ENCODE data around the gene CCDC14. TPM values are rescaled to one million over a fixed set of nuclear protein-coding genes. Genes with fewer than 3 reads are reported as not detected.
"Not testable (repeated sequence)": the region's sequence is repeated elsewhere in the genome, so short reads cannot be mapped to it uniquely, and the experiment has no call there.

Gene CCDC14
- total and polyA plus RNA-seq, 10 donors, result 13.6 to 53.9 (median 27.4) TPM

GRCh38 chr3:123979525-123980501, 18.8 kb upstream of the CCDC14 start:
- intact Hi-C loops (cut with DNase I; ENCODE audit: low total_unique reads); H3K9me3 ChIP-seq; DNase-seq; H3K27ac ChIP-seq; H3K36me3 ChIP-seq; H3K4me1 ChIP-seq: not testable (repeated sequence)
- Histone ChIP-seq H3K27me3 (replicated peaks in 1 of 7) (peaks cover 0 to 42% (median 10%) of the 10 kb centered on the region in 7 donors), H3K4me3 (peak overlapping the region in 3 of 8 donors; percentile 14 to 55 (median 21))
- 8 to 16% (median 11%) methylated on average over 23 to 27 of the region's 29 CpGs for WGBS, 5 donors
- TF ChIP-seq CTCF (IDR thresholded peaks at IDR 0.05 in 8 of 11, conservative IDR thresholded peaks at IDR 0.05 in 3 of 11), result peak in 10 of 11 experiments; percentile 47 to 77 (median 68)

GRCh38 chr3:123976904-123977303, 15.9 kb upstream of the CCDC14 start:
- H3K36me3 ChIP-seq; DNase-seq; intact Hi-C loops (cut with DNase I; ENCODE audit: low total_unique reads); H3K9me3 ChIP-seq; H3K4me3 ChIP-seq; H3K27ac ChIP-seq; H3K4me1 ChIP-seq: not testable (repeated sequence)
- 90 to 97% (median 96%) methylated on average over 7 of the region's 7 CpGs for WGBS, 5 donors
- peaks cover 0 to 19% (median 10%) of the 10 kb centered on the region in 7 donors for H3K27me3 ChIP-seq (replicated peaks in 1 of 7)

GRCh38 chr3:123976181-123976898, 15.3 kb upstream of the CCDC14 start:
- H3K4me1 ChIP-seq; DNase-seq; intact Hi-C loops (cut with DNase I; ENCODE audit: low total_unique reads); H3K36me3 ChIP-seq; H3K27ac ChIP-seq; H3K9me3 ChIP-seq; H3K4me3 ChIP-seq: not testable (repeated sequence)
- H3K27me3 ChIP-seq (replicated peaks in 1 of 7), result peaks cover 0 to 18% (median 10%) of the 10 kb centered on the region in 7 donors
- 68 to 89% (median 83%) methylated on average over 3 to 4 of the region's 4 CpGs for WGBS, 5 donors

GRCh38 chr3:123975030-123975429, 14.0 kb upstream of the CCDC14 start:
- WGBS, 5 donors, result 62 to 98% (median 85%) methylated on average over 2 to 5 of the region's 7 CpGs
- intact Hi-C loops (cut with DNase I; ENCODE audit: low total_unique reads), result not testable (repeated sequence)

GRCh38 chr3:123971406-123971805, 10.4 kb upstream of the CCDC14 start:
- no peaks in the 10 kb centered on the region for H3K36me3 ChIP-seq
- no peak overlapping the region for H3K4me3 ChIP-seq
- intact Hi-C loops (cut with DNase I; ENCODE audit: low total_unique reads), result no loop called here
- no peaks in the 10 kb centered on the region for H3K4me1 ChIP-seq
- H3K27ac ChIP-seq, result no peak overlapping the region
- no peak for TF ChIP-seq POLR2A (IDR thresholded peaks at IDR 0.05)
- no peak for DNase-seq
- H3K9me3 ChIP-seq, result peaks cover 0 to 2% (median 0%) of the 10 kb centered on the region in 8 donors
- peaks cover 0 to 9% (median 0%) of the 10 kb centered on the region in 7 donors for H3K27me3 ChIP-seq (replicated peaks in 1 of 7)

More at GRCh38 chr3:123975030-123975429, 14.0 kb upstream of the CCDC14 start:
- H3K4me1 ChIP-seq; H3K9me3 ChIP-seq; DNase-seq; H3K27ac ChIP-seq; H3K4me3 ChIP-seq; H3K36me3 ChIP-seq; H3K27me3 ChIP-seq (replicated peaks in 1 of 7): not testable (repeated sequence)

GRCh38 chr3:123967260-123967659, 6.2 kb upstream of the CCDC14 start:
- H3K9me3 ChIP-seq; H3K4me1 ChIP-seq; H3K4me3 ChIP-seq; H3K27ac ChIP-seq; H3K36me3 ChIP-seq; intact Hi-C loops (cut with DNase I; ENCODE audit: low total_unique reads); DNase-seq: not testable (repeated sequence)
- H3K27me3 ChIP-seq (replicated peaks in 1 of 7), result peaks cover 0 to 13% (median 0%) of the 10 kb centered on the region in 7 donors
- 50 to 55% (median 52%) methylated on average over 2 of the region's 2 CpGs for WGBS, 5 donors

- H3K9me3 ChIP-seq; H3K36me3 ChIP-seq; DNase-seq; H3K4me1 ChIP-seq; intact Hi-C loops (cut with DNase I; ENCODE audit: low total_unique reads); H3K4me3 ChIP-seq; H3K27ac ChIP-seq: not testable (repeated sequence)
- peaks cover 0 to 16% (median 0%) of the 10 kb centered on the region in 7 donors for H3K27me3 ChIP-seq (replicated peaks in 1 of 7)
- 71 to 82% (median 77%) methylated on average over 1 of the region's 1 CpG for WGBS, 5 donors
Observed at GRCh38 chr3:123966799-123967198, 5.8 kb upstream of the CCDC14 start.

- DNase-seq; H3K27ac ChIP-seq; H3K4me3 ChIP-seq; H3K9me3 ChIP-seq; H3K36me3 ChIP-seq; intact Hi-C loops (cut with DNase I; ENCODE audit: low total_unique reads): not testable (repeated sequence)
- H3K4me1 ChIP-seq, result peaks cover 0 to 17% (median 14%) of the 10 kb centered on the region in 6 donors
- 82 to 100% (median 89%) methylated on average over 1 of the region's 1 CpG for WGBS, 5 donors
- H3K27me3 ChIP-seq (replicated peaks in 1 of 7), result peaks cover 0 to 16% (median 0%) of the 10 kb centered on the region in 7 donors
Observed at GRCh38 chr3:123964793-123965192, 3.8 kb upstream of the CCDC14 start.

Measured in spleen (tissue), 11 donors.